ENCODE data around the gene PLEKHG2.

Gene PLEKHG2

DNA sequence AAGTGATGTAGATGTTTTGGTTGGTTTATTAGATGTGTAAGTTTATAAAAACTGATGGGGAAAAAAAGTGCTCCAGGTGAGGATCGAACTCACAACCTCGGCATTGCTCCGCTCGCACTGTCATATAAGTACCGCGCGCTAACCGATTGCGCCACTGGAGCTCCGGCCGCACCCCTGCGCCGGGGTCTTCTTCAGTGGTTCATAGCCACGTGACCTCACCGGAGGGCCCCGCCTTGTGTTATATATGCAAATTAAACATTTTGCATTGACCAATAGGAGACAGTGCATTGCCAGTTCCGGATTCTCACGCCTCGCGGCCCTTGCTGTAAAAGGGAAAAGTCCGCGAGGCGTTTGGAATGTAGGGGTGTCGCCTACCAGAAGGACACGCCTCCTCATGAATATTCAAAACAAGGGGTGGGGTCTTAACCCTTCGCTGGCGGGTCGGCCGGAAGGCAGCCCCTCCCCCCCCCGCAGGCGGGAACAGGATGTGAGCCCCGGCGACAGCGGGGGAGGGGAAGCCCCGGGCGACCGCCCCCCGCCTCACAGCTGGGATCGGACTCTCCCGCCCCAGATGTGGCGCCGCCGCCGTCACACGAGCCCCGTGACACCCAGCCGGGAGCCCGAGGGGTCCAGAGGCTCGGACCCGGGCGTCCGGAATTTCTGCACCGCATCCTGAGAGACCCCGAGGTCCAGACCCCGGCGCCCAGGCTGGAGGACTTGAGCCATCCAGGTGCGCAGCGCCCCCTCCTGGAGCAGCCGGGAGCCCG lies at the start of gene PLEKHG2:
TSS of gene PLEKHG2 (plus strand) at position 570 of the 767 bp plus-strand sequence. CDS start 1,418 bp downstream, outside the sequence.
- peak; percentile 100 for DNase-seq (ENCODE audit: low read depth)
- Histone ChIP-seq H3K9ac (ENCODE audit: low read length) (peak within 1 kb of the TSS; percentile 100), H3K4me3 (ENCODE audit: low read length) (peak within 1 kb of the TSS; percentile 99), H3K9me3 (ENCODE audit: control insufficient read depth, low read length) (no peaks in the 10 kb centered on the region), H3K4me1 (ENCODE audit: control insufficient read depth, insufficient read depth, low read length) (peaks cover 45% of the 10 kb centered on the region), H3K36me3 (ENCODE audit: control insufficient read depth, insufficient read depth, low read length, severe bottlenecking) (peaks cover 15% of the 10 kb centered on the region), H3K27me3 (replicated peaks; ENCODE audit: control insufficient read depth, insufficient read depth, low read length) (no peaks in the 10 kb centered on the region)

- H3K27me3 ChIP-seq (replicated peaks; ENCODE audit: control insufficient read depth, insufficient read depth, low read length) = no peaks in the 10 kb centered on the region
- H3K4me3 ChIP-seq (ENCODE audit: low read length) = peak overlapping the region; percentile 36
- peaks cover 29% of the 10 kb centered on the region for H3K4me1 ChIP-seq (ENCODE audit: control insufficient read depth, insufficient read depth, low read length)
- H3K9me3 ChIP-seq (ENCODE audit: control insufficient read depth, low read length) = no peaks in the 10 kb centered on the region
- H3K36me3 ChIP-seq (ENCODE audit: control insufficient read depth, insufficient read depth, low read length, severe bottlenecking) = peaks cover 37% of the 10 kb centered on the region
- DNase-seq (ENCODE audit: low read depth) = peak; percentile 65
- peak overlapping the region; percentile 84 for H3K9ac ChIP-seq (ENCODE audit: low read length)
Observed at GRCh38 chr19:39362682-39363657, 49.5 kb upstream of the PLEKHG2 start.

DNA sequence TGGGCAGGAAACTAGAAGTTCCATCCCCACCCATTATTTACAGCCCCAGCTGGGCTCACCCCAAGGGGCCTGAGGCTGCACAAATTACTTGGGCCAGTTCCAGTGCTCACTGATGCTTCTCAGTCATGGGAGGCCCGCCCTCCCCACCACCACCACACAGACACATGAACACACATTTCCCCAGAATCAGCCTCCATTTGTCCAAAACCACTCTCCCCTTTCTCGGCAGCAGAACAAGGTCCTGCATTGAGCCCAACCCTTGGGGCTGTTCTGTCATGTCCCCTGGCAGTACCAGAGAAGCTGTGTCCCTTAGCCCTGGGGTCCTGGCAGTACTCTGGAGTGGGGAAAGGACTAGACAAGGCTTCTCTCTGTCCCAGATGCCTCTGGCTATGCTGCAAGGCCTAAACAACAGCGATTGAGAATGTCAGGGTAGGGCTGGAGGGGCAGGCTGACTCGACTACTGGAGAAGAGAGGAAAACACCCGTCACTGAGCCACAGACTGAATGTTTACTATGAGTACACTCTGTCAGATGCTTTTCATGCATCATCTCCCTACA lies 48.5 kb upstream of the PLEKHG2 start:
- Histone ChIP-seq H3K27me3 (replicated peaks; ENCODE audit: control insufficient read depth, insufficient read depth, low read length) (no peaks in the 10 kb centered on the region), H3K9me3 (ENCODE audit: control insufficient read depth, low read length) (no peaks in the 10 kb centered on the region), H3K4me3 (ENCODE audit: low read length) (no peak overlapping the region), H3K9ac (ENCODE audit: low read length) (peak overlapping the region; percentile 84), H3K36me3 (ENCODE audit: control insufficient read depth, insufficient read depth, low read length, severe bottlenecking) (peaks cover 34% of the 10 kb centered on the region), H3K4me1 (ENCODE audit: control insufficient read depth, insufficient read depth, low read length) (peaks cover 29% of the 10 kb centered on the region)
- DNase-seq (ENCODE audit: low read depth) = peak; percentile 70

GRCh38 chr19:39365531-39365930 lies 46.9 kb upstream of the PLEKHG2 start:
- no peak overlapping the region for H3K4me3 ChIP-seq (ENCODE audit: low read length)
- H3K9ac ChIP-seq (ENCODE audit: low read length) = no peak overlapping the region
- no peaks in the 10 kb centered on the region for H3K9me3 ChIP-seq (ENCODE audit: control insufficient read depth, low read length)
- DNase-seq (ENCODE audit: low read depth) = no peak
- H3K27me3 ChIP-seq (replicated peaks; ENCODE audit: control insufficient read depth, insufficient read depth, low read length) = no peaks in the 10 kb centered on the region
- peaks cover 36% of the 10 kb centered on the region for H3K36me3 ChIP-seq (ENCODE audit: control insufficient read depth, insufficient read depth, low read length, severe bottlenecking)
- peaks cover 29% of the 10 kb centered on the region for H3K4me1 ChIP-seq (ENCODE audit: control insufficient read depth, insufficient read depth, low read length)

DNA sequence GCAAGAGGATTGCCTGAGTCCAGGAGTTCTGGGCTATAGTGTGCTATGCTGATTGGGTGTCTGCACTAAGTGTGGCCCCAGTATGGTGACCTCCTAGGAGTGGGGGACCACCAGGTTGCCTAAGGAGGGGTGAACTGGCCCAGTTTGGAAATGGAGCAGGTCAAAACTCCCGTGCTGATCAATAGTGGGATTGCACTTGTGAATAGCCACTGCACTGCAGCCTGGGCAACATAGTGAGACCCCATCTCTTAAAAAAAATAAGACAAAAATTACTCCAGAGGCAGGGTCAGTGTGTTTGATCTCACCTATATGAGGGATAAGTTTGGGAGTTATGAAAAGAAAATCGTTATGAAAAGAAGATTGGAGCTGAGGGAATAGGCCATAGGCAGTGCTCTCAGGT lies 43.3 kb upstream of the PLEKHG2 start:
- Histone ChIP-seq H3K27me3 (replicated peaks; ENCODE audit: control insufficient read depth, insufficient read depth, low read length) (no peaks in the 10 kb centered on the region), H3K36me3 (ENCODE audit: control insufficient read depth, insufficient read depth, low read length, severe bottlenecking) (peaks cover 46% of the 10 kb centered on the region), H3K4me1 (ENCODE audit: control insufficient read depth, insufficient read depth, low read length) (peaks cover 23% of the 10 kb centered on the region), H3K9ac (ENCODE audit: low read length) (no peak overlapping the region), H3K9me3 (ENCODE audit: control insufficient read depth, low read length) (no peaks in the 10 kb centered on the region), H3K4me3 (ENCODE audit: low read length) (no peak overlapping the region)
- DNase-seq (ENCODE audit: low read depth) = no peak

- Histone ChIP-seq H3K9ac (ENCODE audit: low read length) (no peak overlapping the region), H3K4me1 (ENCODE audit: control insufficient read depth, insufficient read depth, low read length) (peaks cover 18% of the 10 kb centered on the region), H3K36me3 (ENCODE audit: control insufficient read depth, insufficient read depth, low read length, severe bottlenecking) (peaks cover 46% of the 10 kb centered on the region), H3K4me3 (ENCODE audit: low read length) (no peak overlapping the region), H3K9me3 (ENCODE audit: control insufficient read depth, low read length) (no peaks in the 10 kb centered on the region), H3K27me3 (replicated peaks; ENCODE audit: control insufficient read depth, insufficient read depth, low read length) (no peaks in the 10 kb centered on the region)
- no peak for DNase-seq (ENCODE audit: low read depth)
Observed at GRCh38 chr19:39370735-39371134, 41.7 kb upstream of the PLEKHG2 start.

GRCh38 chr19:39372047-39372802 lies 40.2 kb upstream of the PLEKHG2 start:
- Histone ChIP-seq H3K4me3 (ENCODE audit: low read length) (peak overlapping the region; percentile 10), H3K9ac (ENCODE audit: low read length) (peak overlapping the region; percentile 82), H3K4me1 (ENCODE audit: control insufficient read depth, insufficient read depth, low read length) (peaks cover 20% of the 10 kb centered on the region), H3K36me3 (ENCODE audit: control insufficient read depth, insufficient read depth, low read length, severe bottlenecking) (peaks cover 58% of the 10 kb centered on the region), H3K27me3 (replicated peaks; ENCODE audit: control insufficient read depth, insufficient read depth, low read length) (no peaks in the 10 kb centered on the region), H3K9me3 (ENCODE audit: control insufficient read depth, low read length) (no peaks in the 10 kb centered on the region)
- peak; percentile 92 for DNase-seq (ENCODE audit: low read depth)

- peak overlapping the region; percentile 2 for H3K4me3 ChIP-seq (ENCODE audit: low read length)
- H3K27me3 ChIP-seq (replicated peaks; ENCODE audit: control insufficient read depth, insufficient read depth, low read length) = no peaks in the 10 kb centered on the region
- peaks cover 65% of the 10 kb centered on the region for H3K36me3 ChIP-seq (ENCODE audit: control insufficient read depth, insufficient read depth, low read length, severe bottlenecking)
- peaks cover 20% of the 10 kb centered on the region for H3K4me1 ChIP-seq (ENCODE audit: control insufficient read depth, insufficient read depth, low read length)
- H3K9ac ChIP-seq (ENCODE audit: low read length) = peak overlapping the region; percentile 82
- no peaks in the 10 kb centered on the region for H3K9me3 ChIP-seq (ENCODE audit: control insufficient read depth, low read length)
- DNase-seq (ENCODE audit: low read depth) = peak; percentile 34
Observed at GRCh38 chr19:39372941-39373340, 39.5 kb upstream of the PLEKHG2 start.

DNA sequence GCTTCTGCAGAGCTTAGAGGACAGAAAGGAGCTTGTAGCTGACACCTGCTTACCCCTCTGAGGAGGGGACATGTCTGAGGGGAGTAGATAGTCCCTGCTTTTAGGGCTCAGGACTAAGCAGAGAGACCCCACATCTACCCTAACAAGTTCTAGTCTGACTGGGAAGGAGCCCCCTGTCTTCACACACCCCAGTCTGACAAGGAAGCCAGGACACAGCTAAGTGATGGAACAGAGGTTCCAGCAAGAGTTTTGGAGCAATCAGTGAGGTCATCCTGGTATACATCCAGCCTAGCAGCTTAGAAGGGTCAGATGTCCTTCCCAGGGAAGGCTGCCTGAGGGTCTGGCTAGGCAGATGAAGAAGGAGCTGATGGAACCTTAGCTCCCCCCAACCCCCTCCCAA lies 36.5 kb upstream of the PLEKHG2 start:
- Histone ChIP-seq H3K27me3 (replicated peaks; ENCODE audit: control insufficient read depth, insufficient read depth, low read length) (no peaks in the 10 kb centered on the region), H3K4me1 (ENCODE audit: control insufficient read depth, insufficient read depth, low read length) (peaks cover 27% of the 10 kb centered on the region), H3K9ac (ENCODE audit: low read length) (peak overlapping the region; percentile 7), H3K9me3 (ENCODE audit: control insufficient read depth, low read length) (no peaks in the 10 kb centered on the region), H3K36me3 (ENCODE audit: control insufficient read depth, insufficient read depth, low read length, severe bottlenecking) (peaks cover 67% of the 10 kb centered on the region), H3K4me3 (ENCODE audit: low read length) (no peak overlapping the region)
- DNase-seq (ENCODE audit: low read depth) = no peak

- DNase-seq (ENCODE audit: low read depth) = no peak
- Histone ChIP-seq H3K4me3 (ENCODE audit: low read length) (no peak overlapping the region), H3K27me3 (replicated peaks; ENCODE audit: control insufficient read depth, insufficient read depth, low read length) (no peaks in the 10 kb centered on the region), H3K36me3 (ENCODE audit: control insufficient read depth, insufficient read depth, low read length, severe bottlenecking) (peaks cover 77% of the 10 kb centered on the region), H3K4me1 (ENCODE audit: control insufficient read depth, insufficient read depth, low read length) (peaks cover 25% of the 10 kb centered on the region), H3K9ac (ENCODE audit: low read length) (no peak overlapping the region), H3K9me3 (ENCODE audit: control insufficient read depth, low read length) (no peaks in the 10 kb centered on the region)
Observed at GRCh38 chr19:39377373-39378362, 34.8 kb upstream of the PLEKHG2 start.

Data from adipocyte (in vitro differentiated cells).